ENCODE measurements around the gene ZNF598. TPM values are rescaled to one million over a fixed set of nuclear protein-coding genes. Genes with fewer than 3 reads are reported as not detected.

The ZNF598 gene
- total RNA-seq, 1 experiment from 2014 or later, result 57.4 TPM

DNA sequence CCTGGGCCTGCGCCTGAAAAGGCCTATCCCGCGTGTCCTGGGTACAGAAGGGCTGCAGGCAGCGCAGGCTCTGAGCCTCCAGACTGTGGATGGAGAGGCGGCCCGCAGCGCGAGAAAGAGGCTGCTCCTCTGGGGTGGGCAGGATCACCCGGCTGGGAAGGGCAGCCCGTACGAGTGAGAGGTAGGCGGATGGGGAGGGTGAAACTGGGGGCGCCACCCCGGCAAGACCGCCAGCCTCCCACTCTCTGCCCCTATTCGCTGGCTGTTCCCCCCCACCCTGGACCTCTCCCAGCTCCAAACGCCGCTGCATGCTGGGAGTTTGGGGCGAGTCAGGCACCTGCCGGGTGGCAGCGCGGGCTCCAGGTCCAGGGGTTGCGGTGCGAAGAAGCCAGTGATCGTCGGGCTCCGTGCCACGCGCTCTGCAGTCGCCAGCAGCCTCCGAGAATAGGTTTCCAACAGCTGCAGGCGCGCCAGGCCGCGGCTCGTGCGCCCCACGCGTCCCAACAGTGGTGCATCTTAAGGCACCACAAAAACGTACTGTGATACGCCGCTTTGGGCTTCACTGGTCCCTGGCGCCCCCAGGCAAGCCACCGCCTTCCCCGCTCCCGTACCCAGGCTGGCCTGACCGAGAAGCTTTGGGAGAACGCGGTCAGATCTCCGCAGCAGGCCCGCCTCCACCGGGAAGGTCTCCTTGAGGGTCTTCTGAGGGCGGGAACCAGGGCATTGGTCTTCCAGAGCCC is 29.4 kb downstream of the ZNF598 start:
- Histone ChIP-seq H3K9me3 (ENCODE audit: control insufficient read depth in 1 of 2, insufficient read depth in 1 of 2, low read depth in 1 of 2, low read length in 2 of 2) (no peaks in the 10 kb centered on the region), H2AFZ (ENCODE audit: low read depth, low read length, poor library complexity, severe bottlenecking) (no peak overlapping the region), H3K27ac (ENCODE audit: low read depth, low read length) (peak overlapping the region; percentile 88), H3K4me1 (ENCODE audit: control insufficient read depth in 1 of 2, insufficient read depth in 2 of 2, low read length in 2 of 2) (peaks cover 43 to 69% of the 10 kb centered on the region in 2 experiments), H3K9ac (ENCODE audit: low read length) (peak overlapping the region; percentile 84), H3K4me3 (replicated peaks in 1 of 2; ENCODE audit: low read depth in 1 of 2, low read length in 2 of 2) (peak overlapping the region; percentile 60 to 65), H3K27me3 (ENCODE audit: insufficient read depth, low read length) (no peaks in the 10 kb centered on the region), H3K79me2 (ENCODE audit: insufficient read depth, low read length) (peaks cover 10% of the 10 kb centered on the region), H3K9me2 (ENCODE audit: insufficient read depth) (no peaks in the 10 kb centered on the region), H4K20me1 (ENCODE audit: insufficient read depth) (no peaks in the 10 kb centered on the region), H3K36me3 (ENCODE audit: control insufficient read depth in 1 of 2, insufficient read depth in 2 of 2, low read length in 2 of 2) (peaks cover 0 to 27% of the 10 kb centered on the region in 2 experiments; a peak in 2 of 4 replicates), H3K4me2 (ENCODE audit: low read length) (peak overlapping the region; percentile 97)
- no peak for TF ChIP-seq RAD21 (IDR thresholded peaks at IDR 0.05; ENCODE audit: low read depth)
- TF ChIP-seq, protein P1, sequence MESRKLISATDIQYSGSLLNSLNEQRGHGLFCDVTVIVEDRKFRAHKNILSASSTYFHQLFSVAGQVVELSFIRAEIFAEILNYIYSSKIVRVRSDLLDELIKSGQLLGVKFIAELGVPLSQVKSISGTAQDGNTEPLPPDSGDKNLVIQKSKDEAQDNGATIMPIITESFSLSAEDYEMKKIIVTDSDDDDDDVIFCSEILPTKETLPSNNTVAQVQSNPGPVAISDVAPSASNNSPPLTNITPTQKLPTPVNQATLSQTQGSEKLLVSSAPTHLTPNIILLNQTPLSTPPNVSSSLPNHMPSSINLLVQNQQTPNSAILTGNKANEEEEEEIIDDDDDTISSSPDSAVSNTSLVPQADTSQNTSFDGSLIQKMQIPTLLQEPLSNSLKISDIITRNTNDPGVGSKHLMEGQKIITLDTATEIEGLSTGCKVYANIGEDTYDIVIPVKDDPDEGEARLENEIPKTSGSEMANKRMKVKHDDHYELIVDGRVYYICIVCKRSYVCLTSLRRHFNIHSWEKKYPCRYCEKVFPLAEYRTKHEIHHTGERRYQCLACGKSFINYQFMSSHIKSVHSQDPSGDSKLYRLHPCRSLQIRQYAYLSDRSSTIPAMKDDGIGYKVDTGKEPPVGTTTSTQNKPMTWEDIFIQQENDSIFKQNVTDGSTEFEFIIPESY (IDR thresholded peaks at IDR 0.05; ENCODE audit: extremely low read depth, insufficient replicate concordance, low read length), result no peak
- peak; percentile 18; the same call in 1 of the 2 replicates for TF ChIP-seq POLR2AphosphoS5 (IDR thresholded peaks at IDR 0.05; ENCODE audit: low read depth, low read length)
- TF ChIP-seq, protein P2, sequence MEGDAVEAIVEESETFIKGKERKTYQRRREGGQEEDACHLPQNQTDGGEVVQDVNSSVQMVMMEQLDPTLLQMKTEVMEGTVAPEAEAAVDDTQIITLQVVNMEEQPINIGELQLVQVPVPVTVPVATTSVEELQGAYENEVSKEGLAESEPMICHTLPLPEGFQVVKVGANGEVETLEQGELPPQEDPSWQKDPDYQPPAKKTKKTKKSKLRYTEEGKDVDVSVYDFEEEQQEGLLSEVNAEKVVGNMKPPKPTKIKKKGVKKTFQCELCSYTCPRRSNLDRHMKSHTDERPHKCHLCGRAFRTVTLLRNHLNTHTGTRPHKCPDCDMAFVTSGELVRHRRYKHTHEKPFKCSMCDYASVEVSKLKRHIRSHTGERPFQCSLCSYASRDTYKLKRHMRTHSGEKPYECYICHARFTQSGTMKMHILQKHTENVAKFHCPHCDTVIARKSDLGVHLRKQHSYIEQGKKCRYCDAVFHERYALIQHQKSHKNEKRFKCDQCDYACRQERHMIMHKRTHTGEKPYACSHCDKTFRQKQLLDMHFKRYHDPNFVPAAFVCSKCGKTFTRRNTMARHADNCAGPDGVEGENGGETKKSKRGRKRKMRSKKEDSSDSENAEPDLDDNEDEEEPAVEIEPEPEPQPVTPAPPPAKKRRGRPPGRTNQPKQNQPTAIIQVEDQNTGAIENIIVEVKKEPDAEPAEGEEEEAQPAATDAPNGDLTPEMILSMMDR (IDR thresholded peaks at IDR 0.05 in 2 of 3, conservative IDR thresholded peaks at IDR 0.05 in 1 of 3; ENCODE audit: borderline replicate concordance in 1 of 3, insufficient read depth in 1 of 3, low read depth in 2 of 3, low read length in 2 of 3), result no peak
- TF ChIP-seq JUND (IDR thresholded peaks at IDR 0.05), result no peak
- no peak for TF ChIP-seq SP1 (IDR thresholded peaks at IDR 0.05; ENCODE audit: low read depth)
- TF ChIP-seq, protein P3, sequence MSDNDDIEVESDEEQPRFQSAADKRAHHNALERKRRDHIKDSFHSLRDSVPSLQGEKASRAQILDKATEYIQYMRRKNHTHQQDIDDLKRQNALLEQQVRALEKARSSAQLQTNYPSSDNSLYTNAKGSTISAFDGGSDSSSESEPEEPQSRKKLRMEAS (IDR thresholded peaks at IDR 0.05), result no peak
- no peak for TF ChIP-seq TCF7L2 (IDR thresholded peaks at IDR 0.05; ENCODE audit: borderline replicate concordance, extremely low read depth, insufficient read depth, insufficient read length)
- ChIA-PET RAD21 (ENCODE audit: low non-redundant PET in 1 of 2, low total read pairs in 2 of 2, uncharacterized antibody in 2 of 2, unreplicated experiment in 2 of 2) (no interaction called here), CTCF (interaction anchor here (1.7 kb wide), 1 partner anchor 160 kb away, joined by 8 read pairs; no protein-coding TSS in a partner anchor), POLR2A (interaction anchor here (1.5 to 12.5 kb wide), 4 partner anchors 10 to 175 kb away, joined by 5 to 104 read pairs (median 10); partner anchors contain the start of genes NDUFB10, RNF151, RPS2 and TRAF7)
- no TSS peak for BruUV-seq (replicated peaks)
- DNase-seq (ENCODE audit: low read depth, low spot score), result no peak
- ATAC-seq, result peak; percentile 5
- intact Hi-C loops (cut with micrococcal nuclease), result no loop called here
